Measurements from ENCODE around the gene TSNAX. TPM values are rescaled to one million over a fixed set of nuclear protein-coding genes. Genes with fewer than 3 reads are reported as not detected.
"Not testable (repeated sequence)": the region's sequence is repeated elsewhere in the genome, so short reads cannot be mapped to it uniquely, and the experiment has no call there.

Gene TSNAX
- total RNA-seq, 2 donors from 2014 or later: 14.9 to 42.0 TPM

DNA sequence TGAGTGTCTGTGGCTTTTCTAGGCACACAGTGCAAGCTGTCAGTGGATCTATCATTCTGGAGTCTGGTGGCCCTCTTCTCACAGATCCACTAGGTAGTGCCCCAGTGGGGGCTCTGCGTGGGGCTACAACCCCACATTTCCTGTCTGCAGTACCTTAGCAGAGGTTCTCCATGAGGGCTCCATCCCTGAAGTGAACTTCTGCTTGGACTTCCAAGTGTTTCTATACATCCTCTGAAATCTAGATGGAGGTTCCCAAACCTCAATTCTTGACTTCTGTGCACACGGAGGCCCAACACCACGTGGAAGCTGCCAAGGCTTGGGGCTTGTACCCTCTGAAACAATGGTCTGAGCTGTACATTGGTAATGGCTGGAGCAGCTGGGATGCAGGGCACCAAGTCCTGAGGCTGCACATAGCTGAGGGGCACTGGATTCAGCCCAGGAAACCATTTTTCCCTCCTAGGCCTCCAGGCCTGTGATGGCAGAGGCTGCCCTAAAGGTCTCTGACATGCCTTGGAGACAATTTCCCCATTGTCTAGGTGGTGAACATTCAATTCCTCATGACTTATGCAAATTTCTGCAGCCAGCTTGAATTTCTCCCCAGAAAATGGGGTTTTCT lies 29.2 kb upstream of the TSNAX start:
- Histone ChIP-seq H3K36me3 (no peaks in the 10 kb centered on the region), H3K9me3 (no peaks in the 10 kb centered on the region), H3K4me3 (no peak overlapping the region), H3K4me1 (ENCODE audit: control insufficient read depth in 1 of 2, low read depth in 2 of 2) (no peaks in the 10 kb centered on the region), H3K27me3 (replicated peaks; ENCODE audit: insufficient read depth) (no peaks in the 10 kb centered on the region), H3K27ac (no peak overlapping the region)
- no peak for DNase-seq (ENCODE audit: low spot score)
- ATAC-seq (ENCODE audit: insufficient number of reproducible peaks, low FRiP score, low read depth): no peak
- TF ChIP-seq, protein P1, sequence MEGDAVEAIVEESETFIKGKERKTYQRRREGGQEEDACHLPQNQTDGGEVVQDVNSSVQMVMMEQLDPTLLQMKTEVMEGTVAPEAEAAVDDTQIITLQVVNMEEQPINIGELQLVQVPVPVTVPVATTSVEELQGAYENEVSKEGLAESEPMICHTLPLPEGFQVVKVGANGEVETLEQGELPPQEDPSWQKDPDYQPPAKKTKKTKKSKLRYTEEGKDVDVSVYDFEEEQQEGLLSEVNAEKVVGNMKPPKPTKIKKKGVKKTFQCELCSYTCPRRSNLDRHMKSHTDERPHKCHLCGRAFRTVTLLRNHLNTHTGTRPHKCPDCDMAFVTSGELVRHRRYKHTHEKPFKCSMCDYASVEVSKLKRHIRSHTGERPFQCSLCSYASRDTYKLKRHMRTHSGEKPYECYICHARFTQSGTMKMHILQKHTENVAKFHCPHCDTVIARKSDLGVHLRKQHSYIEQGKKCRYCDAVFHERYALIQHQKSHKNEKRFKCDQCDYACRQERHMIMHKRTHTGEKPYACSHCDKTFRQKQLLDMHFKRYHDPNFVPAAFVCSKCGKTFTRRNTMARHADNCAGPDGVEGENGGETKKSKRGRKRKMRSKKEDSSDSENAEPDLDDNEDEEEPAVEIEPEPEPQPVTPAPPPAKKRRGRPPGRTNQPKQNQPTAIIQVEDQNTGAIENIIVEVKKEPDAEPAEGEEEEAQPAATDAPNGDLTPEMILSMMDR (IDR thresholded peaks at IDR 0.05): no peak

DNA sequence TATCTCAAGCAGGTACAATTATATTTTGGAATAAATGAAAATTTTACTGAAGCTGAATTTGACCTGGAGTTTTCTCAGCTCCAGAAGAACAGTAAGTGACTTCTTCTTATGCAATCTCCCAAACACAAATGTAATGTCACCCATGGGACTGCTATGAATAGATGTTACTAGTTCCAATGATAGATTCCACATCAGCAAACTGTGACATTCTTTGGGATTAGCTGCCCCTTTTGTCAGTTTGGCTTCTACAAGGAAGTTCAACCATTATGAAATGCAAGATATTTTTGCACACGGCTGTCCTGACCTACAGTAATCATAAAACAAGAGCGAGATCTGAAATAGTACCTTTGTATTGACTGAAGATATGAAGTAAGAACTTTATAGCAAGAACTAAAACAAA lies 27.8 kb upstream of the TSNAX start:
- no peak for ATAC-seq (ENCODE audit: insufficient number of reproducible peaks, low FRiP score, low read depth)
- H3K36me3 ChIP-seq: no peaks in the 10 kb centered on the region
- no peaks in the 10 kb centered on the region for H3K27me3 ChIP-seq (replicated peaks; ENCODE audit: insufficient read depth)
- H3K4me3 ChIP-seq: no peak overlapping the region
- H3K27ac ChIP-seq: no peak overlapping the region
- TF ChIP-seq, protein P1 (IDR thresholded peaks at IDR 0.05): no peak
- DNase-seq (ENCODE audit: low spot score): no peak
- H3K9me3 ChIP-seq: no peaks in the 10 kb centered on the region
- H3K4me1 ChIP-seq (ENCODE audit: control insufficient read depth in 1 of 2, low read depth in 2 of 2): no peaks in the 10 kb centered on the region

DNA sequence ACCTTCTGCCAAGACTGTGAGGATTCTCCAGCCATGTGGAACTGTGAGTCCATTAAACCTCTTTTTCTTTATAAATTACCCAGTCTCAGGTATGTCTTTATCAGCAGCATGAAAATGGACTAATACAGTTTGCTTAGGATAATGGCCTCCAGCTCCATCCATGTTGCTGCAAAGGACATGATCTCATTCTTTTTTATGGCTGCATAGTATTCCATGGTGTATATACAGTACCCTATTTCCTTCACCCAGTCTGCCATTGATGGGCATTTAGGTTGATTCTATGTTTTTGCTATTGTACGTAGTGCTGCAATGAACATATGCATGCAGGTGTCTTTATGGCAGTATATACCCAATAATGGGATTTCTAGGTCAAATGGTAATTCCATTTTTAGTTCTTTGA lies 25.3 kb upstream of the TSNAX start:
- ATAC-seq (ENCODE audit: insufficient number of reproducible peaks, low FRiP score, low read depth); H3K36me3 ChIP-seq; DNase-seq (ENCODE audit: low spot score); H3K27me3 ChIP-seq (replicated peaks; ENCODE audit: insufficient read depth); H3K4me3 ChIP-seq; H3K9me3 ChIP-seq; H3K4me1 ChIP-seq (ENCODE audit: control insufficient read depth in 1 of 2, low read depth in 2 of 2); H3K27ac ChIP-seq: not testable (repeated sequence)

DNA sequence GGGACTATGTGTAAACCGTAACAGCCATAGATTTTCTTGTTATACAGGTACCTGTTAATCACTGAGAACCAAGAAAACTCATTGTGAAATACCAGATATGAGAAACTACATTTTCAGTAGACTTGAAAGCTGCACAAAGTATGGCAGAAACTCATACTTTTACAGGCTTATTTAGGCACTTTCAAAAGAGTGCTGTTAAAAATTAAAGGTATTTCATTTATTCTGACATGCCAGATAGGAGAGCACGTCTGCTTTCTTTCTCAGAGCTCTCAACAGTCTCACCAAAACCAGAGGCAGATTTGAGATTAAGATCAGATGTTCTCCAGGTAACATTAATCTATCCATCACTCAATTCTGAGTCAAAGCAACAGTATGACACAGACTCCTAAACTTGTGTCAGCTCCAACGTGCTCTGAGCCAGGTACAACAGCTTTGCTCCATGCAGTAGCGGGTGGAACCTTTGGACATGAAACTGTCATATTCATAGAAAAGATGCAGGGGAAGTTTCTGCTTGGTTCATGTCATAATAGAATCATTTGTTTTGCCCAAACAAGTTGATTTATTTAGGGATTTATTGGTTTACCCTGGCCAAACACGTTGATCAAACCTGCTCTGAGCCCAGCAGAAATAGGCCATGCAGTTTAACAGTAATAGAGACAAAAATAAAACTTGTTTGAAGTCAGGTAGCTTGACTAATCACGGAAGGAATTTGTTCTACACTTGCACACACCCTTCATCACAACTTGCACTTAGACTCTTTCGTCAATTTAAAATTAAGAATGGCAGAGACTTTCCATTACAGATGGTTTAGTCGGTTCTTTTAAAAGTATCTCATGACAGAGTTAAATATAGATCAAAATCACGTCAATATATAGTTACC lies 20.8 kb upstream of the TSNAX start:
- Histone ChIP-seq H3K4me3 (no peak overlapping the region), H3K9me3 (no peaks in the 10 kb centered on the region), H3K4me1 (ENCODE audit: control insufficient read depth in 1 of 2, low read depth in 2 of 2) (no peaks in the 10 kb centered on the region), H3K36me3 (no peaks in the 10 kb centered on the region), H3K27me3 (replicated peaks; ENCODE audit: insufficient read depth) (no peaks in the 10 kb centered on the region), H3K27ac (no peak overlapping the region)
- TF ChIP-seq, protein P1 (IDR thresholded peaks at IDR 0.05): no peak
- ATAC-seq (ENCODE audit: insufficient number of reproducible peaks, low FRiP score, low read depth) (no peak), DNase-seq (ENCODE audit: low spot score) (no peak)

DNA sequence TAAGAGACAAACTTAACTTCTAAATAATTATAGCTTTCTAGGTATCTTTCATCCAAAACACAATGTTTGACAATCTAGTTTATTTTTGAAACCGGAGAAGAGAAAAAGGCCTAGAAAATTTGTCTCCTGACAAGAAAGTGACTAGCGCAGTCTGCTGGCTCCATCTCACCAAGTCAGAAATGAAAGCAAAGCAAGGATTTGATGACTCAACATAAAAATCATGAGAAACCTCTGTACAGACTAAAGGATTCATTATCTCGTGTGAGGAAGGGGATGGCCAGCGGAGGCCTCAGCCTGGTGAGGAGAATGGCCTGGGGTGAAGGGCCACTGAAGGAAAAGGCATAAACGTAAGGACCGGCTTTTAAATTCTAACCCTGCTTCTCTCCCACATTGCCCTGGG lies 20.0 kb upstream of the TSNAX start:
- TF ChIP-seq, protein P1 (IDR thresholded peaks at IDR 0.05): no peak
- no peak overlapping the region for H3K4me3 ChIP-seq
- H3K9me3 ChIP-seq: no peaks in the 10 kb centered on the region
- H3K27ac ChIP-seq: no peak overlapping the region
- no peaks in the 10 kb centered on the region for H3K4me1 ChIP-seq (ENCODE audit: control insufficient read depth in 1 of 2, low read depth in 2 of 2)
- ATAC-seq (ENCODE audit: insufficient number of reproducible peaks, low FRiP score, low read depth) (no peak), DNase-seq (ENCODE audit: low spot score) (no peak)
- no peaks in the 10 kb centered on the region for H3K27me3 ChIP-seq (replicated peaks; ENCODE audit: insufficient read depth)
- H3K36me3 ChIP-seq: no peaks in the 10 kb centered on the region

All from thoracic aorta (tissue), 2 donors.